WTC11 (cell line): ENCODE data around the gene TJP3. TPM values are rescaled to one million over a fixed set of nuclear protein-coding genes. Genes with fewer than 3 reads are reported as not detected.

ENCODE experiments used
- ATAC-seq: fragments of 200-7000 bp; cut with Tn5 transposase; 2 replicates; pipeline ENCODE4 v1.10.0; 2021; ENCODE audit warnings: mild to moderate bottlenecking, moderate library complexity
- CTCF ChIA-PET: fragments of 300-600 bp; sonication (Branson Sonifier 250); formaldehyde crosslinking; loops from one replicate; lab custom pipeline; 2021; ENCODE audit warnings: antibody characterized with exemption; lab: Charles Lee
- POLR2A ChIA-PET: fragments of 350-600 bp; sonication (Branson Sonifier 250); formaldehyde crosslinking; loops from one replicate; lab custom pipeline; 2021; ENCODE audit warnings: antibody characterized with exemption; lab: Charles Lee
- DNase-seq: peaks from one replicate; pipeline ENCODE4 v3.0.0; 2021; ENCODE audit warnings: low spot score
- H3K27ac Mint-ChIP-seq: 2 replicates; pipeline ENCODE4 v1.8.0; 2021; ENCODE audit warnings: mixed read lengths
- H3K27me3 Mint-ChIP-seq: 2 replicates; pipeline ENCODE4 v1.8.0; 2021; ENCODE audit warnings: low read depth, mild to moderate bottlenecking, moderate library complexity, mixed read lengths
- H3K36me3 Mint-ChIP-seq: 2 replicates; pipeline ENCODE4 v1.8.0; 2021; ENCODE audit warnings: mixed read lengths
- H3K4me1 Mint-ChIP-seq: 2 replicates; pipeline ENCODE4 v1.8.0; 2022; ENCODE audit warnings: mixed read lengths
- H3K4me3 Mint-ChIP-seq: 2 replicates; pipeline ENCODE4 v1.8.0; 2021; ENCODE audit warnings: mild to moderate bottlenecking, moderate library complexity, mixed read lengths
- H3K9me3 Mint-ChIP-seq: 2 replicates; pipeline ENCODE4 v1.8.0; 2021; ENCODE audit warnings: mixed read lengths
- ATF1 ChIP-seq: sonication (generic); formaldehyde crosslinking; IDR thresholded peaks from 2 replicates; pipeline ENCODE4 v1.8.1; 2023; ENCODE audit warnings: mild to moderate bottlenecking, moderate library complexity, missing genetic modification reagents
- CDX4 ChIP-seq: fragments of 250-450 bp; sonication (Bioruptor Pico); IDR thresholded peaks from 2 replicates; pipeline ENCODE4 v1.9.0; 2021; ENCODE audit warnings: moderate library complexity, mild to moderate bottlenecking, inconsistent platforms, borderline replicate concordance
- EMX1 ChIP-seq: fragments of 250-450 bp; sonication (Bioruptor Pico); IDR thresholded peaks from 2 replicates; pipeline ENCODE4 v1.8.0; 2021; ENCODE audit warnings: mild to moderate bottlenecking
- GRHL2 ChIP-seq: fragments of 250-450 bp; sonication (Bioruptor Pico); IDR thresholded peaks from 2 replicates; pipeline ENCODE4 v1.8.0; 2022; ENCODE audit warnings: mild to moderate bottlenecking, moderate library complexity; ENCODE audit not compliant: insufficient replicate concordance, severe bottlenecking
- HMGXB4 ChIP-seq: sonication (generic); formaldehyde crosslinking; IDR thresholded peaks from 2 replicates; pipeline ENCODE4 v1.8.1; 2023; ENCODE audit warnings: mild to moderate bottlenecking, moderate library complexity, missing genetic modification reagents
- KAT7 ChIP-seq: sonication (generic); formaldehyde crosslinking; IDR thresholded peaks from 2 replicates; pipeline ENCODE4 v1.8.1; 2023; ENCODE audit warnings: missing genetic modification reagents, mild to moderate bottlenecking, borderline replicate concordance
- MYBL2 ChIP-seq: sonication (generic); formaldehyde crosslinking; IDR thresholded peaks from 2 replicates; pipeline ENCODE4 v1.8.1; 2023; ENCODE audit warnings: mild to moderate bottlenecking, moderate library complexity, missing genetic modification reagents
- NR2C2 ChIP-seq: sonication (generic); formaldehyde crosslinking; IDR thresholded peaks from 2 replicates; pipeline ENCODE4 v1.8.0; 2022; ENCODE audit warnings: mild to moderate bottlenecking, missing genetic modification reagents
- RORB ChIP-seq: fragments of 250-450 bp; sonication (Bioruptor Pico); IDR thresholded peaks from 2 replicates; pipeline ENCODE4 v1.9.0; 2021; ENCODE audit warnings: mild to moderate bottlenecking
- SP1 ChIP-seq: sonication (generic); formaldehyde crosslinking; conservative IDR thresholded peaks from 2 replicates; pipeline ENCODE4 v1.8.1; 2022; ENCODE audit warnings: missing genetic modification reagents
- TP53 ChIP-seq: sonication (generic); formaldehyde crosslinking; IDR thresholded peaks from 2 replicates; pipeline ENCODE4 v1.8.1; 2023; ENCODE audit warnings: mild to moderate bottlenecking, missing genetic modification reagents
- ZBTB21 ChIP-seq: sonication (generic); formaldehyde crosslinking; IDR thresholded peaks from 2 replicates; pipeline ENCODE4 v1.8.1; 2023; ENCODE audit warnings: mild to moderate bottlenecking, missing genetic modification reagents, borderline replicate concordance
- ZNF219 ChIP-seq: sonication (generic); formaldehyde crosslinking; IDR thresholded peaks from 2 replicates; pipeline ENCODE4 v1.8.0; 2023; ENCODE audit warnings: missing genetic modification reagents, mild to moderate bottlenecking, borderline replicate concordance
- ZNF232 ChIP-seq: sonication (generic); formaldehyde crosslinking; IDR thresholded peaks from 2 replicates; pipeline ENCODE4 v1.8.0; 2022; ENCODE audit warnings: mild to moderate bottlenecking, missing genetic modification reagents
- ZNF263 ChIP-seq: sonication (generic); formaldehyde crosslinking; IDR thresholded peaks from 2 replicates; pipeline ENCODE4 v1.8.1; 2022; ENCODE audit warnings: low read depth, mild to moderate bottlenecking, moderate library complexity, missing genetic modification reagents
- ZNF317 ChIP-seq: sonication (generic); formaldehyde crosslinking; IDR thresholded peaks from 2 replicates; pipeline ENCODE4 v1.8.1; 2023; ENCODE audit warnings: low read depth, mild to moderate bottlenecking, moderate library complexity, missing genetic modification reagents, borderline replicate concordance
- ZNF423 ChIP-seq: fragments of 250-450 bp; sonication (Bioruptor Pico); IDR thresholded peaks from 2 replicates; pipeline ENCODE4 v2.1.2; 2022; ENCODE audit warnings: mild to moderate bottlenecking, moderate library complexity
- ZNF425 ChIP-seq: fragments of 250-450 bp; sonication (Bioruptor Pico); conservative IDR thresholded peaks from 2 replicates; pipeline ENCODE4 v1.9.0; 2021; ENCODE audit warnings: mild to moderate bottlenecking
- total RNA-seq: library from RNA; stranded (reverse); gene quantifications from 3 replicates; pipeline ENCODE4 v1.2.3, GENCODE V29; 2021
- TF ChIP-seq, protein P1 (sequence below): sonication (generic); formaldehyde crosslinking; IDR thresholded peaks from 2 replicates; pipeline ENCODE4 v1.8.1; 2023; ENCODE audit warnings: mild to moderate bottlenecking, missing genetic modification reagents

Gene TJP3
- total RNA-seq, 1 experiment from 2014 or later, result 36.2 TPM

DNA sequence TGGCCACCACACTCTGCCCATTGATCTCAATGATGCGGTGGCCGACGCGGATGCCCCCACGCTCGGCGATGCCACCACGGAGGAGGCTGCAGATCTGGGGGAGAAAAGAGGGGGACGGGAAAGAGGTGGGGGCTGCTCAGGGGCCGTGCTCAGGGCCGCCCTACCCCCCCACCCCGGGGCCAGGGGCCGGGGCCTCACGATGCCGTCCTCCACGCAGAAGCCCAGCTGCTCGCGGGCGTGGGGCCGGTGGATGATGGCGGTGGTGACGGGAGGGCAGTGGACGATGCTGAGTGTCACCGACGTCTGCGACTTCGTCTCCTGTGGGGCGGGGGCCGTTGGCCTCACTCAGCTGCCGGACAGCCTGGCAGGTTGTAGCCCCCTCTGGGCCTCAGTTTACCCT lies 43.1 kb downstream of the TJP3 start (continued):
- TF ChIP-seq ZNF425 (CRISPR knock-in tag) (no peak), ZNF219 (CRISPR knock-in tag) (no peak), ZNF263 (CRISPR knock-in tag) (no peak), HMGXB4 (no peak)

DNA sequence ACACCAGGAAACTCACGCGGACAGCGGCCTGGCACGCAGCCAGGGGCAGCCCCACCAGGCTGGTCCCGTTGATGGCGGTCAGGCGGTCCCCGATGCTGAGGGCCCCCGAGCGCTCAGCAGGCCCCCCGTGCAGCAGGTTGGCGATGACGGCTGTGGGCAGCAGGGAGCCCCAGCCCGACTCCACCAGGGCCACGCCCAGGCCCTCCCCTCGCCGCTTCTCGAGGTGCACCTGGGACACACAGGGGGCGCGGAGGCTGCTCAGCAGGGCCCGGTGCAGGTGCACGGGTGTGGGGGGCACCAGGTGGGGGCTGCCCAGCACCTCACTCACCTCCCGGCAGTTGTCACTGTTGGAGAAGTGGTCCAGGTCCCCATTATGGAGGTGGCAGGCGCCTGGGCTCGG lies 44.3 kb downstream of the TJP3 start:
- Mint-ChIP-seq H3K36me3 (peaks cover 18% of the 10 kb centered on the region), H3K9me3 (no peaks in the 10 kb centered on the region), H3K4me1 (no peaks in the 10 kb centered on the region), H3K27ac (no peak overlapping the region), H3K4me3 (no peak overlapping the region), H3K27me3 (no peaks in the 10 kb centered on the region)
- no peak for ATAC-seq
- TF ChIP-seq KAT7 (CRISPR knock-in tag) (no peak), EMX1 (no peak), ZNF232 (CRISPR knock-in tag) (no peak), ZNF425 (CRISPR knock-in tag) (no peak), GRHL2 (CRISPR knock-in tag) (no peak), HMGXB4 (no peak)
- TF ChIP-seq, protein P1, sequence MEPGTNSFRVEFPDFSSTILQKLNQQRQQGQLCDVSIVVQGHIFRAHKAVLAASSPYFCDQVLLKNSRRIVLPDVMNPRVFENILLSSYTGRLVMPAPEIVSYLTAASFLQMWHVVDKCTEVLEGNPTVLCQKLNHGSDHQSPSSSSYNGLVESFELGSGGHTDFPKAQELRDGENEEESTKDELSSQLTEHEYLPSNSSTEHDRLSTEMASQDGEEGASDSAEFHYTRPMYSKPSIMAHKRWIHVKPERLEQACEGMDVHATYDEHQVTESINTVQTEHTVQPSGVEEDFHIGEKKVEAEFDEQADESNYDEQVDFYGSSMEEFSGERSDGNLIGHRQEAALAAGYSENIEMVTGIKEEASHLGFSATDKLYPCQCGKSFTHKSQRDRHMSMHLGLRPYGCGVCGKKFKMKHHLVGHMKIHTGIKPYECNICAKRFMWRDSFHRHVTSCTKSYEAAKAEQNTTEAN (CRISPR knock-in tag), result no peak
- DNase-seq, result no peak
- ChIA-PET POLR2A (no interaction called here), CTCF (interaction anchor here (1.5 kb wide), 1 partner anchor 10 kb away, joined by 3 read pairs; the partner anchor contains the start of gene MRPL54)

DNA sequence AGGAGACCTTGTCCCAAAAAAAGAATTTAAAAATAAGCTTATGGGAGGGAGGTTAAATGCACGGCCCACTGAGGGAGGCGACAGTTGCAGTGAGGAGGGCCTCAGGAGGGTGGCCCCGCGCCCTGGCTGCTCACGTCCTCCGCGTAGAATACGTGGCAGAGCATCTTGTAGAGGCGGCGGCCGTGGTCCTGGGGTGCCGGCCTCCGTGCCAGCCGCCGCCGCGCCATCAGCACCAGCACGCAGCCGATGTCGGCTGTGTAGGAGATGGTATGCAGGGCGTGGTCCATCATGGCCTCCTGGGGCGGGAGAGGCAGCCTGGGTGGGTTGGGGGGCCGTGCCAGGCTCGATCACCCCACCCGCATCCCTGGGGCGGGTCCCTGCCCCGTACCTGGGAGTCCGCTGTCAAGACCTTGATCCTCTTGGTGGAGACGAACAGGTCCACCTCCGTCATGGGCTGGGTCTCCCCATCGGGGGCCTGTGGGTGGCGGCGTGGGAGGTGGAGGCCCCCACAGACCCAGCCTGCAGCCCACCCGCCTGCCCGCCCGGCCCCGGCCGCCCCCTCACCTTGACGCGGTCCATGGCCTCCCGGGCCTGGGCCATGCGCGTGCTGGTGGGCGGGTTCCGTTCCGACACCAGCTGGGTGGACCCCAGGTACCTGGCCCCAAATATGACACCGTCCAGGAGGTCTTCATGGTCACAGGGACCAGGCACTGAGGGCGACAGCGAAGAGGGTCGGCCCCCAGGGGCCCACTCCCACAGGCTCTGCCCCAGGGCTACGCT lies 45.6 kb downstream of the TJP3 start:
- ATAC-seq, result no peak
- ChIA-PET CTCF (no interaction called here), POLR2A (no interaction called here)
- DNase-seq, result no peak
- no peaks in the 10 kb centered on the region for H3K4me1 Mint-ChIP-seq
- no peaks in the 10 kb centered on the region for H3K9me3 Mint-ChIP-seq
- H3K4me3 Mint-ChIP-seq, result no peak overlapping the region
- no peak overlapping the region for H3K27ac Mint-ChIP-seq
- peaks cover 18% of the 10 kb centered on the region for H3K36me3 Mint-ChIP-seq
- H3K27me3 Mint-ChIP-seq, result no peaks in the 10 kb centered on the region
- TF ChIP-seq TP53 (CRISPR knock-in tag) (no peak), CDX4 (no peak), SP1 (no peak), NR2C2 (CRISPR knock-in tag) (no peak), RORB (no peak), ZNF423 (CRISPR knock-in tag) (no peak), ZNF317 (no peak), ZBTB21 (CRISPR knock-in tag) (no peak), MYBL2 (CRISPR knock-in tag) (no peak), ATF1 (CRISPR knock-in tag) (no peak), ZNF232 (CRISPR knock-in tag) (no peak)
